GM18505 (cell line): ENCODE results near the gene GPR15LG.
"Not testable (repeated sequence)": the region's sequence is repeated elsewhere in the genome, so short reads cannot be mapped to it uniquely, and the experiment has no call there.

ENCODE experiments used
- ATAC-seq: cut with Tn5 transposase; IDR thresholded peaks from one replicate; pipeline ENCODE4 v1.9.1; 2021; ENCODE audit not compliant: unreplicated experiment
- POLR2A ChIP-seq: IDR thresholded peaks from 4 replicates; pipeline ENCODE4 v1.6.1; 2011; ENCODE audit warnings: borderline replicate concordance; ENCODE audit not compliant: insufficient read depth, insufficient read length; ENCODE audit errors: extremely low read depth

The GPR15LG gene

GRCh38 chr10:84172467-84173356, 889 bp upstream of the GPR15LG start:
- TF ChIP-seq POLR2A, result no peak
- ATAC-seq, result peak; percentile 62

GRCh38 chr10:84175436-84175835, 1.8 kb downstream of the GPR15LG start:
- TF ChIP-seq POLR2A, result no peak
- ATAC-seq, result no peak

- ATAC-seq, result no peak
- no peak for TF ChIP-seq POLR2A
Measured at GRCh38 chr10:84176351-84176750, 2.8 kb downstream of the GPR15LG start.

- no peak for ATAC-seq
- no peak for TF ChIP-seq POLR2A
Measured at GRCh38 chr10:84176836-84177474, 3.4 kb downstream of the GPR15LG start.

GRCh38 chr10:84177541-84178141, 4.0 kb downstream of the GPR15LG start:
- TF ChIP-seq POLR2A, result no peak
- peak; percentile 50 for ATAC-seq

- no peak for ATAC-seq
- no peak for TF ChIP-seq POLR2A
Measured at GRCh38 chr10:84178160-84178609, 4.6 kb downstream of the GPR15LG start.

- TF ChIP-seq POLR2A, result no peak
- ATAC-seq, result peak; percentile 89
Measured at GRCh38 chr10:84179059-84179710, 5.6 kb downstream of the GPR15LG start.

GRCh38 chr10:84180386-84180785, 6.8 kb downstream of the GPR15LG start:
- not testable (repeated sequence) for ATAC-seq

- no peak for TF ChIP-seq POLR2A
- no peak for ATAC-seq
Measured at GRCh38 chr10:84181631-84182030, 8.0 kb downstream of the GPR15LG start.

- no peak for ATAC-seq
- no peak for TF ChIP-seq POLR2A
Measured at GRCh38 chr10:84184517-84184916, 10.9 kb downstream of the GPR15LG start.

- no peak for TF ChIP-seq POLR2A
- no peak for ATAC-seq
Measured at GRCh38 chr10:84185526-84186175, 12.1 kb downstream of the GPR15LG start.

GRCh38 chr10:84188815-84189214, 15.2 kb downstream of the GPR15LG start:
- TF ChIP-seq POLR2A, result no peak
- ATAC-seq, result no peak

- no peak for TF ChIP-seq POLR2A
- ATAC-seq, result no peak
Measured at GRCh38 chr10:84190621-84191020, 17.0 kb downstream of the GPR15LG start.
